ENCODE results near the gene IL34. TPM values are rescaled to one million over a fixed set of nuclear protein-coding genes. Genes with fewer than 3 reads are reported as not detected.
A peak's percentile ranks its signal among the peaks of the same experiment; 100 is the strongest.

The IL34 gene
- total RNA-seq, 1 experiment from 2014 or later = 0.75 TPM

DNA sequence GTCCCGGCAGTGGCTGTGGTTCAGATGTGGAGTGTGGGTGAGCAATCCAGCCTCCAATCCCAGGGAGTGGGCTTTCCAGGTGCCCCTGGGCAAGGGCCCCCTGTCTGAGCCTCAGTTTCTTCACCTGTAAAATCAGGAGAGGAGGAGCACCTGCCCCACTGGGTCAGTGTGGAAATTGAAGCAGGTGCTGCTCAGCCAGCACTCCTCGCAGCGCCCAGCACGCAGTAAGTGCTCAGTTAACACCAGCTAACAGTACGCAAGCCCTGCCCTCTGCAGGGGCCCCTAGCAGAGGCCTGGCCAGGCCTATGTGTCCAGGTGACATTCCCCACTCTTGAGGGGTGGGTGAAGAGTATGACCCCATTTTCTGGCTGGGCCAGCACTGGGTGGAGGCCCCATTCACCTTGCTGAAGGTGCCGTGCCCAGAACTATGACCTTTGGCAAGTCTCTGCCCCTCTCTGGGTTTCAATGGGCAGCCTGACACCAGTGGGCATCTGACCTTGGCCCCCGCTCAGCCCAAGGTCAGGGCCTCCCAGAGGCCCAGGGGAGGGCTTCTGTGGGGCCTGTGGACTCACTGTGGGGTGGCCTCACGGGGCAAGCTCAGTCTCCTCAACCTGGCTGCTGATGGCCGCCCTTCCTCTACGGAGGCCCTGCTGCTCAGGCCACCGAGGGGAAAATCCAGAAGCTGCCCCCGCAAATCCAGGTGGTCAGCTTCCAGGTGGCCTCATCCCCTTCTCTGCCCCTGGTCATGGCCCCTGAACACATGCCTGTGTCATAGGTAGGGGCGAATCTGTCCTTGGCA, 37.0 kb downstream of the IL34 start:
- no peaks in the 10 kb centered on the region for H3K36me3 ChIP-seq
- no peak overlapping the region for H3K27ac ChIP-seq
- no peak for DNase-seq
- H3K9me3 ChIP-seq (replicated peaks) = no peaks in the 10 kb centered on the region
- peaks cover 19% of the 10 kb centered on the region for H3K4me1 ChIP-seq
- no peaks in the 10 kb centered on the region for H3K27me3 ChIP-seq
- H3K4me3 ChIP-seq = no peak overlapping the region

DNA sequence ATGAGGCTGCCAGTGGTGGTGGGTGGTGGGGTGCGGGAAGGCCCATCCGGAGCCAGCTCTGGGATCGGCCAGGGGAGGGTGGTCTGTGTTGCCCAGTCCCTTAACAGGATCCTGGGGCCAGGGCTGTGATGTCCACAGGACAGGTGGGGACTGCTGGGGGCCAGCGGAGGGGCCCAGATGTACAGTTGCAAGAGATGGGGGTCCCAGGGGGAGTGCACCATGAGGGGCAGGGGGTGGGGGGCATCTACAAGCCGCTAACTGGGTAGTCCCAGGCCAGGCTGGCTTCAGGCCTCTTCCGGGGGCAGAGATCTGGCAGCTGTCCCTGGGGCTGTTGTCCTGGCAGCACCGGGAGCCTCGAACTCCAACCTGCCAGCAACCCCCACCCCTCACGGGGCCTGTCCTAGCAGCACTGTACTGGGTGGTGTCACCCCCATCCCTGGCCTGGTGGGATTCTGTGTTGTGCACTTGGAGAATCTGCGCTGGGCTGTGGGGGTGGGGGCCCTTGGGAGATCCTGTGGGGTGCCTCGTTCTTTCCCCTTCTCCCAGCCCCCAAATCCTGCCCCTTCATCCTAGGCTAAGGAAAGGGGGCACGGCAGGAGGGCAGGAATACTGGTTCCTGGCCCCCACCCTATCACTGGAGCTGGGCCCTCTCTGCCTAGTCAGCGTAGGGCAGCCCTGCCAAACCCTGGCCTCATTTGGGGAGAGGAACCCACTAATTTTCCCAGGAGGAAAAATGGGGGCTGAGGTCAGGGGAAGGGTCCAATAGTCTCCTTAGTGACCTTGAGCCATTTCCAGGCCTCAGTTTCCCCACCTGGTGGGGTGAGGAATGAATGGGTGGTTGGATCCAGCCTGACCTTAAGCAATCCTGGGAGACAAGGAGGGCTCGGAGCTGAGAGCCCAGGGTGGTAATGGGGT, 38.0 kb downstream of the IL34 start:
- Histone ChIP-seq H3K36me3 (no peaks in the 10 kb centered on the region), H3K27ac (no peak overlapping the region), H3K9me3 (replicated peaks) (no peaks in the 10 kb centered on the region), H3K27me3 (no peaks in the 10 kb centered on the region), H3K4me3 (peak overlapping the region; percentile 91), H3K4me1 (peaks cover 30% of the 10 kb centered on the region)
- DNase-seq = no peak

DNA sequence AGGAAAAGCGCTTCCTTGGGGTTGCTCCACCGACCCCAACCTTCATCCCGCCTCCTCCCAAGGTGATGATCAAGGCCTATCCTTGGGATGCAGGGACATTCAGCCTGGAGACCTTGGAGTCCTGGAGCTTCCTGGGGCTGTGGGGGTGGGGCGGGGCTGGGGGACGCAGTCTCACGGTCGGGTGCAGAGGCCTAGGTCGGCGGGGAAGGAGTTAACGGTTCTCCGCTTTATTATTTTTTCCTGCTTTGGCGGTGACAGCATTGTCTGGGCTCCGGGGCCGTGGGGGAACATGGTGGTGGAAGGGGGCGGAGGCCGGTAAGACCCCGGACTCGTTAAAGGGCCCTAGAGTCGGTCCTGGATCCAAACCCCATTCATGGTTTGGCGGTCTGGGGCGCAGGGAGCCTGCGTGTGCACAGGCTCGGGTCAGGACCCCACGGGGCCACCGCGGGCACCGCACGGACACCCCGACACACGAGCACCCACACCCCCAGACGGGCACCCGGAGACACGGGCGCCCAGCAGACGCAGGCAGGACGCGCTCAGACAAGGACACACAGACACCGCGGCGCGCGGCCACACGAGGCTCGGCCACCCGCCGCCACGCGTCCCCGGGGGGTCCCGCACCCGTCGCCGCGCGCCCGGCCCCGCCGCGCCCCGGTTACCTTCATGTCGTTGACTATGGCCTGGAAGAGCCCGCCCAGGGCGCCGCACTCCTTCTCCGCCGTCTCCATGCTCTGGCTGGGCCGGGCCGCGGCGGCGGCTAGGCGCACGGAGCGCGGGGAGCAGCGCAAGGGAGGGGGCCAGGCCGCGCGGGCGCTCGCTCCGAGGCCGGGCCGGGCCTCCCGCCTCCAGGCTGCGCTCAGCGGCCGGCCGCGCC, 38.9 kb downstream of the IL34 start:
- H3K4me1 ChIP-seq = peaks cover 39% of the 10 kb centered on the region
- no peaks in the 10 kb centered on the region for H3K36me3 ChIP-seq
- H3K27me3 ChIP-seq = no peaks in the 10 kb centered on the region
- H3K4me3 ChIP-seq = peak overlapping the region; percentile 91
- H3K9me3 ChIP-seq (replicated peaks) = no peaks in the 10 kb centered on the region
- peak overlapping the region; percentile 59; the same call in 1 of the 2 replicates for H3K27ac ChIP-seq
- DNase-seq = peak in 1 of 2 experiments; percentile 31

DNA sequence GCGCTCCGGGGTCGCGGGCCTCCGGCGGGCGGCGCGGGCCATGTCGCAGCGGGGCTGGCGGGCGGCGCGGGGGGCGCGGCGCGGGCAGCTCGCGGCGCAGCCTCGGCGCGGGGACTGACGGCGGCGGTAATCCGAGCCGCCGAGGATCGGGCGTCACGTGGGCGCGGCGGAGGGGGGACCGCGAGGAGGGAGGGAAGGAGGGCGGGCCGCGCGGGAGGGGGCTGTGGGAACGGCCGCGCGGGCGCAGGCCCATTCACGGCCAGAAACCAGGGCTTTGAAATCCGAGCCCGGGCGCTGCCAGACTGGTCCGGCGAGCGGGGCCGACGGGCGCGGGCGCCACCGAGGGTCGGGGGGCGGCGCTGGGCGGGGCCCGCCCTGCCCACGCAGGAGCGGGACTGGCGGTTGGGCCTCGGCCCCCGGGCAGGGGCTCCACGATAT, 39.6 kb downstream of the IL34 start, which contains the start of gene MTSS2:
Gene MTSS2, minus strand, starts transcription at position 116 of the 438 bp plus-strand sequence. CDS start 262 bp downstream, outside the sequence.
- peak; percentile 82 to 84 for DNase-seq
- H3K36me3 ChIP-seq = no peaks in the 10 kb centered on the region
- H3K4me3 ChIP-seq = peak within 1 kb of the TSS; percentile 91
- no peaks in the 10 kb centered on the region for H3K9me3 ChIP-seq (replicated peaks)
- H3K27me3 ChIP-seq = no peaks in the 10 kb centered on the region
- peak within 1 kb of the TSS; percentile 59 for H3K27ac ChIP-seq
- peaks cover 45% of the 10 kb centered on the region for H3K4me1 ChIP-seq

DNA sequence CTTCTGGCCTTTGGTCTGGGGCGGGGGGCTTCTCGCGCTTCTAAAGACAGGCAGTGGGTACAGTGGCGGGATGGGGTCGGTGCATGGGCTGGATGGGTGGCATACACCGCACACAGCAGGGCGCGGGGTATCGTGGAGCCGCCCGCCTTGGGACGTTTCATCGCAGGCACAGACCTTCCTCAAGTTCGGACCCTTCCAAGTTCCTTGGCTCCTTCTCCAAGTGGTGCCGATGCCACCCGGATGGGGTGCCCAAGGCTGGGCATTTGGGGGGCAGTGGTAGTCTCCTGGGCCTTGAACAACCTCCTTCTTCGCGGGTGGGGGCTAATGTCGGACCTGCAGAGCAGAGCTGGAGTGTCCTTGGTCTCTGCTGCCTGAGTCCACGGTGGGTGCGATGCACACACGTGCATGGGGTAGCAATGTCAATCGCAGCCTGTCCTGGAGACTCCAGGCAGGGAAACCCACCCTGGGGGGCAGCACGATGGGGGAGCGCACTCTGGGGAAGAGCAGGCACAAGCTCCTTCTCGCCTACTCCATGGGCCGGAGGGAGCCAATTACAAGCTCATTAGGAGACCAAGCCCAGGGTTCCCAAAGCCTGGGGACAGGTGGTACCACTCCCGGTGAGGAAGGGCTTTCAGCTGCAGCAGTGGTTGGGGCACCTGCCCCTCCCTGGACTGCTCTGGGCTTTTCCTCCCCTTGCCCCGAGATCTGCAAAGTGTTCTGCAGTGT, 40.2 kb downstream of the IL34 start:
- Histone ChIP-seq H3K27ac (peak overlapping the region; percentile 56), H3K4me3 (peak overlapping the region; percentile 65), H3K9me3 (replicated peaks) (no peaks in the 10 kb centered on the region), H3K4me1 (peaks cover 51% of the 10 kb centered on the region), H3K27me3 (no peaks in the 10 kb centered on the region), H3K36me3 (no peaks in the 10 kb centered on the region)
- peak; percentile 58 to 70 for DNase-seq

DNA sequence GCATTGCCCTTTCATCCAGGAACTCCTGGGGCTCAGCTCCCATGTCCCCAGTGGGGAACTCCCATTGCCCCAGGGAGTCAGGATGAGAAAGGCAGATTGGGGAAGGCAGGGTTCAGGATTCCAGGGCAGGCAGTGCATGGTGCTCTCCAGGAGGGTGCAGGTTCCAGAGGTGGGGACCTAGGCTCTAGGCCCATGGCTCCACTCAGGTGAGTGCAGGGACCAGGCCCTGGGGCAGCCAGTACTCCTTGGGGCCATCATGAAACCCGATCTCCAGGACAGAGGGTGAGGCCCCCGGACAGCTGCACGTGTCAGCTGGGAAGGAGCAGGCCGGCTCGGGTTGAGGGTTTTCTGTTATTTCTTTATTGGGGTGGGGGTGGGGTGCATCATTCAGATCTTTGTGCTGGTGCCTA, 40.7 kb downstream of the IL34 start:
- Histone ChIP-seq H3K27me3 (no peaks in the 10 kb centered on the region), H3K9me3 (replicated peaks) (no peaks in the 10 kb centered on the region), H3K36me3 (no peaks in the 10 kb centered on the region), H3K4me1 (peaks cover 57% of the 10 kb centered on the region), H3K4me3 (peak overlapping the region; percentile 65), H3K27ac (peak overlapping the region; percentile 56)
- DNase-seq = peak; percentile 78 to 86

DNA sequence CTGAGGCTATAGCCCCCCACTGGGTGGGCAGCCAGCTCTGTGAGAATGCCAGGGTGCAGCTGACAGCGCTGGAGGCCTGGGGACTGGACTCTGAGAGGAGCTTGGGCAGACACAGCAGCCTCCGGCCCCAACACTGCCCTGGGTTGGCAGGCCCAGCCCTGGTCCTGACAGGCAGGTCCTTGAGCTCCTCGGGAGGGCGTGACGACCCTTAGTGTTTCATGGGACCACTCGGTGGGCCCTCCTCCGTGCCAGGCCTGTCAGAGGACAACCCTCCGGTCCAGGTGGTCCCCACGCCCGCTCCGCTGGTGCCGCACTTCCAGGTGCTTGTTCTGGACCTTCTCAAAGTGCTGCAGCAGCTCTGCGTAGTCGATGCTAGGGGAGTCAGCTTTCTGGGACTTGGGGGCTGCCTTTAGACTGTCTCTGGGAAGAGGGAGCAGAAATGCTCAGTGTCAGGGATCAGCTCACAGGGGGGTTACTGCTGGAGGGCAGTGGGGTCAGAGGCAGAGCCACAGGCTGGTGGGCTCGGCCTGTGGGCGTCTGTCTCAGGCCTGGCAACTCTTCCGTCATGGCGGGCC, 41.4 kb downstream of the IL34 start:
- peaks cover 63% of the 10 kb centered on the region for H3K4me1 ChIP-seq
- no peaks in the 10 kb centered on the region for H3K27me3 ChIP-seq
- no peaks in the 10 kb centered on the region for H3K36me3 ChIP-seq
- no peak for DNase-seq
- peak overlapping the region; percentile 56 for H3K27ac ChIP-seq
- H3K9me3 ChIP-seq (replicated peaks) = no peaks in the 10 kb centered on the region
- no peak overlapping the region for H3K4me3 ChIP-seq

DNA sequence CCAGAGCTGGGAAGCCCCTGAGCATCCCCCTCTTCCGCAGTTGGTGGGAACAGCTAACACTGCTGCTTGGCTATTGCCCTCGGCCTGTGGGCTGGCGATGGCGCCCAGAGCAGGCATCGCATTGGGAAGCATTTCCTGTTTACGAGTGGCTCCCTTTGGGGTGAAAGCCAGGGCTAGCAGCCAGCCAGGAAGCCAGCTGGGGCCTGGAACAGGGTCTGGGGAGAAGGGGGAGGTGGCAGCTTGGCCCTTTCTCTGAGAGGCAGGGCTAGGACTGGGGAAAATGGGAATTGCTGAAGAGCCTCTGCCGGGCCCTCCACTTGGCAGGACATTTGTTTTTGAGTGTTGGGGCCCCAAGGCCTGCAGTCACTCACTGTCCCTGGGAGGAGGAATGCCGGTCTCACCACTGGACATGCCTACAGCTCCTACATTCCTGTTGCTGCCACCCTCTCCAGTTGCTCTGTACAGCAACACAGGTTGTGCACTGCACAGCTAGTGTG, 41.9 kb downstream of the IL34 start:
- no peaks in the 10 kb centered on the region for H3K36me3 ChIP-seq
- H3K27me3 ChIP-seq = no peaks in the 10 kb centered on the region
- H3K9me3 ChIP-seq (replicated peaks) = no peaks in the 10 kb centered on the region
- DNase-seq = peak; percentile 55 to 60
- peaks cover 69% of the 10 kb centered on the region for H3K4me1 ChIP-seq
- H3K4me3 ChIP-seq = no peak overlapping the region
- peak overlapping the region; percentile 56 for H3K27ac ChIP-seq

DNA sequence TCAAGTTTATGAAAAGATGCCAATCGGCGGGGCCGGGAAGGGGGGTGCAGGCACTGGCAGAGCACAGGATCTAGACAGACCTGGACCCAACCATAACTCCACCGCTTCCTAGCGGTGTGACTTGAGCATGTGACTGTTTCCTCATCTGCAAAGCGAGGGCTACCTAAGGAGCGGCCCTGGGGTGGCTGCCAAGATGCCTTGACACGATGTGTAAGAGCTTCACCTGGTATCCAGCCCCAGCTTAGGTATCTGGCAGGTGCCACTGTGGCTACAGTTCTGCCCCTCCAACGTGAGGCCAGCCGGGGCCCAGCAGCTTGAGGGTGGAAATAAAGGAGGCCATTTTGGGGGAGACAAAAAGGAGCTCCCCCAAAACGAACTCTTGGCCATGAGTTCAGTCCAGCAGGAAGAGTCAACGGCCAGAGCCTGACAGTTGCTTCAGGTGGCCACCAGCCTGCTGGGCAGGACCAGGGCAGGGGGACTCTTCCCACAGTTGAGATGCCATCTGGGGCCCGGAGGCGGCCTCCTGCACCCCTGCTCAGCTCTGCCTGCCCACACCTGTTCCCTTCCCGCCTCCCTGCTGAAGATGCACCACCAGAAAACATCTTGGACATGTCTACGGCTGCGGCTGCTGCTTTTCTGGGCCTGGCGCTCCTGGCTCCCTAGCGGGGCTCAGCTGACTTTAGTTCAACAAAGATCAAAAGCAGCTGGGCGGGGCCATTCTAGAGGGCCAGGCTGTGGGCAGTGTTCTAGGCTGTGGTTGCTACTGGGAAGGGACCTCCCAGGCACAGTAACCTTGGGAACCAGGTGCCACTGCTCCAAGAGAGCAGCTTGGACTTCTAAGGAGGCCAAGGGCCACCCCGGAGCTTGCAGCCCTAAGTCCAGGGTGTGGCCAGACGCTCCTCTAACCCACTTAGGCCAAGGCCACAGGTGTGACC, 42.9 kb downstream of the IL34 start:
- no peak overlapping the region; the same call in 1 of the 2 replicates for H3K27ac ChIP-seq
- H3K36me3 ChIP-seq = no peaks in the 10 kb centered on the region
- H3K27me3 ChIP-seq = no peaks in the 10 kb centered on the region
- H3K9me3 ChIP-seq (replicated peaks) = no peaks in the 10 kb centered on the region
- peaks cover 79% of the 10 kb centered on the region for H3K4me1 ChIP-seq
- no peak overlapping the region for H3K4me3 ChIP-seq
- no peak for DNase-seq

DNA sequence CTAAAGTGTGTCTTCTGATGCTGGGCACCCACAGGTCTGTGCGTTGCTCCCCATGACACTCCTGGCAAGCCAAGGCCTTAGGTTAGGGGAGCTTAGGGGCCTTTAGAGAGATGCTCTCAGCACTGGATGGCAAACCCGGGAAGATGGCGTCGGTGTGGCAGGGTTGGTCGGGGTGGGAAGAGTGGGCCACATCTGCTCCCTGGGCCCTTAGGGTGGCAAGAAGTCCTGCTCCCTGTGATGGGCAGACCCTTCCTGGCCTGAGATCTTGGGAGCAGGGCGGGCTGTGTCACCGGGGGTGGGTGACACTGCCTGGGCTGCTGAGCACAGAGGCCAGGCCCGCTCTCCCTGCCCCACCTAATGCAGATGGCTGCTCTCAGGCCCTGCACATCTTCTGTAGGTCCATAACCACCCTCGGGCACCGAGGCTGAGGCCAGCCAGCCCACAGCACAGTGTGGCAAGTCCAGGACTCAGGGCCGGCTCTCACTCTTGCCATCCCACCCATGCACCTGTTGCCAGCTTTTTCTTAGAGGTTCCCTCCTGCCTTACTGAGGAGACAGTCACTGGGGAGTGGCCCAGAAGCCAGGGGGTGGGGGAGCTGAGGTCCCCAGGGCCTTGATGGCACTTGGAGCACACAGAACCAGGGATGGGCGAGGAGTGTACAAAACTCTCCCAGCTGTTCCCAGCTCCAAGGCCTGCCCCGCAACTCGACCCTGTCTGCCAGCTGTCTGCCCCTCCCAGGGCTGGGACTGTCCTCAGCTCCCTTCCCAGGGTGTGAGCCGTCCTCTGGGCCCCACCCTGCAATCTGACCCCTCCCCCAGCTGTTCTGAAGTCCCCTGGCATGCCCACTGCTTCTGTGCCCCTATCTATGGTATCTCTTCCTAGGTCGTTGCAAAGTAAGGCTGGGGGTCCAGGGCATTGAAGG, 43.9 kb downstream of the IL34 start:
- Histone ChIP-seq H3K27ac (peak overlapping the region; percentile 37), H3K27me3 (no peaks in the 10 kb centered on the region), H3K36me3 (no peaks in the 10 kb centered on the region), H3K4me1 (peaks cover 88% of the 10 kb centered on the region), H3K4me3 (no peak overlapping the region), H3K9me3 (replicated peaks) (no peaks in the 10 kb centered on the region)
- DNase-seq = peak; percentile 86 to 87

DNA sequence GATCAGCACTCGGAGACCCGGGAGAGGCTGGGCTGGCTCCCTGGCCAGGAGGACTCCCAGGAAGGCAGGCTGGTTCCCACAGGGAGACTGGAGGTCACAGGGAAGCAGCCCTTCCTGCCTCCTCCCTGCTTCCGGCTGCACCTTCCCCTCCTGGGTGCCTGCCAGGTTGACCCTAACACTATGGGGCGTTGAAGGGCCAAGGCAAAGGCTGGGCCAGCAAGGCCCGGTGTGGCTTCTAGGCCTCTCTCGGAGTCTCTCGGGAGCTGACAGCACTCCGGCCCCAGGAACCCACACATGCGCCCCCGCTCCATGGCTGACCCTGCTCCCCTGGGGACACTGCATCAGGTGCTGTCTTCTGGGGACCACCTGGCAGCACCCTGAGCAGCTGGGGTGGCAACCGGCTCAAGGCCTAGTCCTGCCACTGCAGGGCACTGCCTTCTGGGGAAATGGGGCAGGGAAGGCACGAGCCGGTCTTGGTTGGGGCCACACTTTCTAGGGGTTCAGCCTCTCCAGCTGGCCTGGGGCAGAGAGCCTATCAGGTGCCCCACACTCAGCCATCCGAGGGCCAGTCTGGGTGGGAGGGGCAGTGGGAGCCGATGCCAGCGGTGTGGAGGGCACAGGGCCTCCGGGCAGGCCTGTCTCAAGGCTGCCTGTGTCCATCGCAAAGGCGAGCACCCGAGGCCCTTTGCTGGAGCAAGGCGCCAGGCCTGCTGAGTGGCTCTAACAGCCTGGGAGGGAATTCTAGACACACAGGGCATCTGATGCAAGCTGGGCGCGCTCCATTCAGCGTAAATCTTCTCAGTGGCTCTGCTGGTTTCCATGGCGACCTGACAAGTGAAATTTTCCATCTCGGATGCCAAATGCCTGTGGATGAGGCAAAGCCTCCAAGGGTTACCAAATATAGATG, 45.1 kb downstream of the IL34 start:
- H3K36me3 ChIP-seq = no peaks in the 10 kb centered on the region
- no peaks in the 10 kb centered on the region for H3K27me3 ChIP-seq
- H3K4me1 ChIP-seq = peaks cover 96% of the 10 kb centered on the region
- no peak overlapping the region for H3K4me3 ChIP-seq
- DNase-seq = peak; percentile 44 to 51
- H3K27ac ChIP-seq = peak overlapping the region; percentile 37
- no peaks in the 10 kb centered on the region for H3K9me3 ChIP-seq (replicated peaks)
